ENCODE data around the gene LCP2. TPM values are rescaled to one million over a fixed set of nuclear protein-coding genes. Genes with fewer than 3 reads are reported as not detected.

The LCP2 gene
- total and polyA plus RNA-seq, 12 donors: 2.7 to 35.1 (median 4.6) TPM

- 81 to 87% methylated on average over 13 of the region's 13 CpGs for WGBS, 2 donors
- H3K27ac ChIP-seq: peak overlapping the region in 8 of 10 donors; percentile 77 to 99 (median 83)
- peaks cover 0 to 68% (median 0%) of the 10 kb centered on the region in 9 donors for H3K4me1 ChIP-seq
- H3K27me3 ChIP-seq: no peaks in the 10 kb centered on the region
- no peaks in the 10 kb centered on the region for H3K9me3 ChIP-seq
- TF ChIP-seq CTCF (IDR thresholded peaks at IDR 0.05): no peak
- H3K36me3 ChIP-seq: peaks cover 0 to 35% (median 0%) of the 10 kb centered on the region in 9 donors
- DNase-seq (no peak), ATAC-seq (peak in 1 of 8 donors; percentile 23)
- H3K4me3 ChIP-seq: peak overlapping the region; percentile 34 to 79 (median 52)
- intact Hi-C loops (cut with DNase I): loop anchor here in 1 of 10 donors (5.0 kb wide), 1 partner anchor 36 kb away; no protein-coding TSS in a partner anchor
Observed at GRCh38 chr5:170296036-170296934, 1.3 kb downstream of the LCP2 start.

GRCh38 chr5:170294556-170294955, 3.0 kb downstream of the LCP2 start:
- Histone ChIP-seq H3K4me3 (peak overlapping the region in 1 of 10 donors; percentile 79), H3K9me3 (no peaks in the 10 kb centered on the region), H3K4me1 (peaks cover 0 to 70% (median 0%) of the 10 kb centered on the region in 9 donors), H3K36me3 (peaks cover 0 to 48% (median 0%) of the 10 kb centered on the region in 9 donors), H3K27me3 (no peaks in the 10 kb centered on the region), H3K27ac (peak overlapping the region in 1 of 10 donors; percentile 99)
- no peak for ATAC-seq
- no peak for TF ChIP-seq CTCF (IDR thresholded peaks at IDR 0.05)
- intact Hi-C loops (cut with DNase I): no loop called here
- no peak for DNase-seq

- Histone ChIP-seq H3K9me3 (no peaks in the 10 kb centered on the region), H3K36me3 (peaks cover 0 to 53% (median 0%) of the 10 kb centered on the region in 9 donors), H3K27ac (peak overlapping the region in 1 of 10 donors; percentile 99), H3K4me3 (peak overlapping the region in 1 of 10 donors; percentile 79), H3K4me1 (peaks cover 0 to 70% (median 3%) of the 10 kb centered on the region in 9 donors), H3K27me3 (no peaks in the 10 kb centered on the region)
- WGBS, 2 donors: 88 to 95% methylated on average over 3 of the region's 3 CpGs
- DNase-seq (no peak), ATAC-seq (no peak)
- intact Hi-C loops (cut with DNase I): no loop called here
- TF ChIP-seq CTCF (IDR thresholded peaks at IDR 0.05): no peak
Observed at GRCh38 chr5:170294057-170294456, 3.5 kb downstream of the LCP2 start.

- WGBS, 2 donors: 82 to 85% methylated on average over 6 of the region's 6 CpGs
- Histone ChIP-seq H3K4me3 (peak overlapping the region in 1 of 10 donors; percentile 79), H3K36me3 (peaks cover 0 to 61% (median 0%) of the 10 kb centered on the region in 9 donors), H3K4me1 (peaks cover 0 to 70% (median 11%) of the 10 kb centered on the region in 9 donors), H3K27ac (peak overlapping the region in 1 of 10 donors; percentile 99), H3K27me3 (no peaks in the 10 kb centered on the region), H3K9me3 (no peaks in the 10 kb centered on the region)
- TF ChIP-seq CTCF (IDR thresholded peaks at IDR 0.05): no peak
- DNase-seq (no peak), ATAC-seq (peak in 7 of 8 donors; percentile 26 to 56 (median 51))
- intact Hi-C loops (cut with DNase I): no loop called here
Observed at GRCh38 chr5:170293273-170293672, 4.3 kb downstream of the LCP2 start.
